Measurements from ENCODE around the gene RBBP5. TPM values are rescaled to one million over a fixed set of nuclear protein-coding genes. Genes with fewer than 3 reads are reported as not detected.

The RBBP5 gene
- total RNA-seq, 1 experiment from 2014 or later, result 24.5 TPM

- TF ChIP-seq, protein P1, sequence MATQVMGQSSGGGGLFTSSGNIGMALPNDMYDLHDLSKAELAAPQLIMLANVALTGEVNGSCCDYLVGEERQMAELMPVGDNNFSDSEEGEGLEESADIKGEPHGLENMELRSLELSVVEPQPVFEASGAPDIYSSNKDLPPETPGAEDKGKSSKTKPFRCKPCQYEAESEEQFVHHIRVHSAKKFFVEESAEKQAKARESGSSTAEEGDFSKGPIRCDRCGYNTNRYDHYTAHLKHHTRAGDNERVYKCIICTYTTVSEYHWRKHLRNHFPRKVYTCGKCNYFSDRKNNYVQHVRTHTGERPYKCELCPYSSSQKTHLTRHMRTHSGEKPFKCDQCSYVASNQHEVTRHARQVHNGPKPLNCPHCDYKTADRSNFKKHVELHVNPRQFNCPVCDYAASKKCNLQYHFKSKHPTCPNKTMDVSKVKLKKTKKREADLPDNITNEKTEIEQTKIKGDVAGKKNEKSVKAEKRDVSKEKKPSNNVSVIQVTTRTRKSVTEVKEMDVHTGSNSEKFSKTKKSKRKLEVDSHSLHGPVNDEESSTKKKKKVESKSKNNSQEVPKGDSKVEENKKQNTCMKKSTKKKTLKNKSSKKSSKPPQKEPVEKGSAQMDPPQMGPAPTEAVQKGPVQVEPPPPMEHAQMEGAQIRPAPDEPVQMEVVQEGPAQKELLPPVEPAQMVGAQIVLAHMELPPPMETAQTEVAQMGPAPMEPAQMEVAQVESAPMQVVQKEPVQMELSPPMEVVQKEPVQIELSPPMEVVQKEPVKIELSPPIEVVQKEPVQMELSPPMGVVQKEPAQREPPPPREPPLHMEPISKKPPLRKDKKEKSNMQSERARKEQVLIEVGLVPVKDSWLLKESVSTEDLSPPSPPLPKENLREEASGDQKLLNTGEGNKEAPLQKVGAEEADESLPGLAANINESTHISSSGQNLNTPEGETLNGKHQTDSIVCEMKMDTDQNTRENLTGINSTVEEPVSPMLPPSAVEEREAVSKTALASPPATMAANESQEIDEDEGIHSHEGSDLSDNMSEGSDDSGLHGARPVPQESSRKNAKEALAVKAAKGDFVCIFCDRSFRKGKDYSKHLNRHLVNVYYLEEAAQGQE (IDR thresholded peaks at IDR 0.05; ENCODE audit: low read depth), result no peak
- TF ChIP-seq, protein P2, sequence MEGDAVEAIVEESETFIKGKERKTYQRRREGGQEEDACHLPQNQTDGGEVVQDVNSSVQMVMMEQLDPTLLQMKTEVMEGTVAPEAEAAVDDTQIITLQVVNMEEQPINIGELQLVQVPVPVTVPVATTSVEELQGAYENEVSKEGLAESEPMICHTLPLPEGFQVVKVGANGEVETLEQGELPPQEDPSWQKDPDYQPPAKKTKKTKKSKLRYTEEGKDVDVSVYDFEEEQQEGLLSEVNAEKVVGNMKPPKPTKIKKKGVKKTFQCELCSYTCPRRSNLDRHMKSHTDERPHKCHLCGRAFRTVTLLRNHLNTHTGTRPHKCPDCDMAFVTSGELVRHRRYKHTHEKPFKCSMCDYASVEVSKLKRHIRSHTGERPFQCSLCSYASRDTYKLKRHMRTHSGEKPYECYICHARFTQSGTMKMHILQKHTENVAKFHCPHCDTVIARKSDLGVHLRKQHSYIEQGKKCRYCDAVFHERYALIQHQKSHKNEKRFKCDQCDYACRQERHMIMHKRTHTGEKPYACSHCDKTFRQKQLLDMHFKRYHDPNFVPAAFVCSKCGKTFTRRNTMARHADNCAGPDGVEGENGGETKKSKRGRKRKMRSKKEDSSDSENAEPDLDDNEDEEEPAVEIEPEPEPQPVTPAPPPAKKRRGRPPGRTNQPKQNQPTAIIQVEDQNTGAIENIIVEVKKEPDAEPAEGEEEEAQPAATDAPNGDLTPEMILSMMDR (IDR thresholded peaks at IDR 0.05 in 2 of 3, conservative IDR thresholded peaks at IDR 0.05 in 1 of 3; ENCODE audit: borderline replicate concordance in 1 of 3, insufficient read depth in 1 of 3, low read depth in 2 of 3, low read length in 2 of 3), result no peak
- TF ChIP-seq TCF7L2 (IDR thresholded peaks at IDR 0.05; ENCODE audit: borderline replicate concordance, extremely low read depth, insufficient read depth, insufficient read length), result no peak
Measured at GRCh38 chr1:205065666-205066065, 56.1 kb downstream of the RBBP5 start (continued).

DNA sequence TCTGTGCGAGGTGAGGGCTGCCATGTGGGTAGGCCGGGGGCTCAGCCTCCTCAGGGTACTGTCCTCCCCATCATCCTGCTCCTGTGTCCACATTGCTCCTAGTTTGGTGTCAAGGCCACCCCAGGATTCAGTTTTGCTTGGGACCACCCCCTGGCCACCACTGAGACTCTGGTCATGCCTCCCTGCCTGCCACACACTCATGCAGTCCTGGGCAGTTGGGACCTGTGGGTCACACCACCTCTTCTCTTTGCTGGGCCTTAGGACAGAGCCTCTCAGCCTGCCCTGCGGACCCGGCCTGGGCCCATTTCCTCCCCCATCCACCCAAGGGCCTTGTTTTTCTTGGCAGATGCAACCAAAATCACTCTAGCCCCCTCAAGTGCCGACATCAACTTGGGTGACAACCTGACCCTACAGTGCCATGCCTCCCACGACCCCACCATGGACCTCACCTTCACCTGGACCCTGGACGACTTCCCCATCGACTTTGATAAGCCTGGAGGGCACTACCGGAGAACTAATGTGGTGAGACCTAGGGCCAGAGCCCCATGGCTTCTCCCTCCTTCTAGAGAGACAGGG, 56.9 kb downstream of the RBBP5 start:
- TF ChIP-seq SP1 (IDR thresholded peaks at IDR 0.05; ENCODE audit: low read depth) (no peak), EZH2 (IDR thresholded peaks at IDR 0.05) (no peak), ZFX (IDR thresholded peaks at IDR 0.05) (no peak), POLR2AphosphoS5 (IDR thresholded peaks at IDR 0.05; ENCODE audit: low read depth, low read length) (no peak), RAD21 (IDR thresholded peaks at IDR 0.05; ENCODE audit: low read depth) (no peak)
- TF ChIP-seq, protein P3, sequence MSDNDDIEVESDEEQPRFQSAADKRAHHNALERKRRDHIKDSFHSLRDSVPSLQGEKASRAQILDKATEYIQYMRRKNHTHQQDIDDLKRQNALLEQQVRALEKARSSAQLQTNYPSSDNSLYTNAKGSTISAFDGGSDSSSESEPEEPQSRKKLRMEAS (IDR thresholded peaks at IDR 0.05), result no peak
- H3K9me3 ChIP-seq (ENCODE audit: control insufficient read depth in 1 of 2, insufficient read depth in 1 of 2, low read depth in 1 of 2, low read length in 2 of 2), result no peaks in the 10 kb centered on the region
- H3K27ac ChIP-seq (ENCODE audit: low read depth, low read length), result no peak overlapping the region
- intact Hi-C loops (cut with micrococcal nuclease), result loop anchor here (5.0 kb wide), 1 partner anchor 258 kb away; no protein-coding TSS in a partner anchor
- no peak overlapping the region for H2AFZ ChIP-seq (ENCODE audit: low read depth, low read length, poor library complexity, severe bottlenecking)
- H3K4me2 ChIP-seq (ENCODE audit: low read length), result no peak overlapping the region
- no peaks in the 10 kb centered on the region for H3K9me2 ChIP-seq (ENCODE audit: insufficient read depth)
- ATAC-seq, result no peak
- H3K79me2 ChIP-seq (ENCODE audit: insufficient read depth, low read length), result no peaks in the 10 kb centered on the region
- POLR2A ChIA-PET, result no interaction called here
- H3K4me3 ChIP-seq (replicated peaks in 1 of 2; ENCODE audit: low read depth in 1 of 2, low read length in 2 of 2), result no peak overlapping the region
- no peak for DNase-seq (ENCODE audit: low read depth, low spot score)
- BruUV-seq (replicated peaks), result no TSS peak
- CTCF ChIA-PET, result interaction anchor here (1.1 to 2.2 kb wide), 2 partner anchors 76 to 89 kb away, joined by 3 to 14 read pairs; no protein-coding TSS in a partner anchor
- RAD21 ChIA-PET (ENCODE audit: low non-redundant PET in 1 of 2, low total read pairs in 2 of 2, uncharacterized antibody in 2 of 2, unreplicated experiment in 2 of 2), result no interaction called here
- H3K9ac ChIP-seq (ENCODE audit: low read length), result no peak overlapping the region
- H3K36me3 ChIP-seq (ENCODE audit: control insufficient read depth in 1 of 2, insufficient read depth in 2 of 2, low read length in 2 of 2), result no peaks in the 10 kb centered on the region
- H4K20me1 ChIP-seq (ENCODE audit: insufficient read depth), result no peaks in the 10 kb centered on the region
- no peaks in the 10 kb centered on the region; a peak in 1 of 4 replicates for H3K4me1 ChIP-seq (ENCODE audit: control insufficient read depth in 1 of 2, insufficient read depth in 2 of 2, low read length in 2 of 2)
- H3K27me3 ChIP-seq (ENCODE audit: insufficient read depth, low read length), result no peaks in the 10 kb centered on the region

Data from HCT116 (cell line).